ENCODE data around the gene MYO1C.
"Not testable (repeated sequence)": the region's sequence is repeated elsewhere in the genome, so short reads cannot be mapped to it uniquely, and the experiment has no call there.

Gene MYO1C

DNA sequence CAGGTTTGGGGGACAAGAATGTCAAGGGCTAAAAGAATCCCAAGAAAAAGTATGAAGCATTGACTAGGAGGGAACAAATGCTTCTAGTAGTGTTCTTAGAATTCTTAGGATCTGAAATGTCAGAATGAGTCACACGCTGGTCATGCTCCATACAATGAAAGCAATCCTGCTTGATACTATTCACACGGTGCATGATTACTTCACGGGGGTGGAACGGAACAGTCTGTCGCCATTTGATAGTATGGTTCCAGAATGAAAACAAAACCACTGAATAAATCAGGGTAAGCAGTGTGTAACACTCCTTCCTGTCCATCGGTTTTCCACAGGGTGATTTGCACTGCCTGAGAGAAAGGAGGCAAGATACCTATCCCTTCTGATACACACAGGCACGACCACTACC lies 69.6 kb downstream of the MYO1C start:
- DNase-seq (ENCODE audit: low read depth): peak; percentile 62

DNA sequence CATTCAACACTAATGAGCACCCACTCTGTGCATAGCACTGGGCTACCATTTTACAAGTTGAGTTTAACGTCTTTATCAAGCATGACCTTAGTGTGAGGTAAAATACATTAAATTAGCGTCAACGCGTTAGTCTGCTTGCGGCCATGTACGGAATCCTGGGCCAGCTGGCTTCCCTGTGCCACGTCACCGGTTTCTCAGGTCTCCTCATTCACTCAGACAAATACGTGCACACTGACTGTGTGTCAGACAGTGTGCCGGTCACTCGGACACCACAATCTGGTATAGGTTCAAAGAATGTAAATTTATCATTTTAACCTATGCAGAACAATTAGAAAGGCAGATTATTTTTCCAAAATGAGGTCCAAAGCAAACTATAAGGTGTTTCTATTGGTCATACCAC lies 71.0 kb downstream of the MYO1C start:
- no peak for DNase-seq (ENCODE audit: low read depth)

DNA sequence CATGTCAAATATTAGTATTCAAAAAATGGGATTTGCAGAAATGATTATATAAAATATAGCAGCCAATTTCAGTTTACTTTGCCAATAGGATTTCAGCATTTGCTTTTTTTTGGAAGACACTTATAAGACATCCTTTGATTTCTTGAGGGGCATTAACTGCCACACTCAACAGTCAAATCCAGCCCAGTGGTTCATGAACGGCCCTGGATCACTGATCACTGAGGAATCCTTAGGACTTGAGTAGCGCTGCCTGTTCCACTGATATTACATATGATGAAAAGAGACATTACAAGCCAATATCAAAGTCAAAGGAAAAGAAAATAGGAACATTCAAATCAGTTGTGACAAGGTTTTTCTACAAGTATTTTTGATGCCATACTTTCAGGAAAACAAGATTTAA lies 71.5 kb downstream of the MYO1C start:
- DNase-seq (ENCODE audit: low read depth): no peak

DNA sequence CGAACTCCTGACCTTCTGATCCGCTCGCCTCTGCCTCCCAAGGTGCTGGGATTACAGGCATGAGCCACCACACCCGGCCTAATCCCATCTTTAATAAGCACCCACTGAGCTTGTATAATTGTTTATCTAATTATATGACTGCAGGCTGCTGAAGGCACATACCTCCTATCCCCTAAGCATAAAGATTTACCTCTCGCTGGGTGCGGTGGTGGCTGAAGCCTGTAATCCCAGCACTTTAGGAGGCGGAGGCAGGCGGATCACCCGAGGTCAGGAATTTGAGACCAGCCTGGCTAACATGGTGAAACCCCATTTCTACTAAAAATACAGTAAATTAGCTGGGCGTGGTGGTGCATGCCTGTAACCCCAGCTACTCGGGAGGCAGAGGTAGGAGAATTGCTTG lies 72.3 kb downstream of the MYO1C start:
- no peak for DNase-seq (ENCODE audit: low read depth)

DNA sequence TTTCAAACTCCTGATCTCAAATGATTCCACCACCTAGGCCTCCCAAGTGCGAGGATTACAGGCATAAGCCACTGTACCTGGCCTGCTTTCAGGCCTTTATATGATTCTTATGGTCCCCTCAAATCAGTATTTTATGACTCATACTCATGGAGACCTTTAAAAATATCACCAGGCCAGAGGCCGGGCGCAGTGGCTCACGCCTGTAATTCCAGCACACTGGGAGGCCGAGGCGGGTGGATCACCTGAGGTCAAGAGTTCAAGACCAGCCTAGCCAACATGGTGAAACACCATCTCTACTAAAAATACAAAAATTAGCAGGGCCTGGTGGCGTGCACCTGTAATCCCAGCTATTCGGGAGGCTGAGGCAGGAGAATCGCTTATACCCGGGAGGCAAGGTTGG lies 74.0 kb downstream of the MYO1C start:
- not testable (repeated sequence) for DNase-seq (ENCODE audit: low read depth)

DNA sequence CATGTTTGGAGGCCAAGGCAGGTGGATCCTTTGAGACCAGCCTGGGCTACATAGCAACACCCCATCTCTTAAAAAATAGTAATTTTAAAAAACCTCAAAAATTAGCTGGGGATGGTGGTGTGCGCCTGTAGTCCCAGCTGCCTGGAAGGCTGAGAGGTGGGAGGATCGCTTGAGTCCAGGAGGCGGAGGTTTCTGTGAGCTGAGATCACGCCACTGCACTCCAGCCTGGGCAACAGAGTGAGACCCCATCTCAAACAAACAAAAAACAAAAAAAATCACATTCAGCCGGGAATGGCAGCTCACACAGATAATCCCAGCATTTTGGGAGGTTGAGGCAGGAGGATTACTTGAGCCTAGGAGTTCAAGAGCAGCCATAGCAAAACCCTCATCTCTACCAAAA lies 76.1 kb downstream of the MYO1C start:
- DNase-seq (ENCODE audit: low read depth): no peak

DNA sequence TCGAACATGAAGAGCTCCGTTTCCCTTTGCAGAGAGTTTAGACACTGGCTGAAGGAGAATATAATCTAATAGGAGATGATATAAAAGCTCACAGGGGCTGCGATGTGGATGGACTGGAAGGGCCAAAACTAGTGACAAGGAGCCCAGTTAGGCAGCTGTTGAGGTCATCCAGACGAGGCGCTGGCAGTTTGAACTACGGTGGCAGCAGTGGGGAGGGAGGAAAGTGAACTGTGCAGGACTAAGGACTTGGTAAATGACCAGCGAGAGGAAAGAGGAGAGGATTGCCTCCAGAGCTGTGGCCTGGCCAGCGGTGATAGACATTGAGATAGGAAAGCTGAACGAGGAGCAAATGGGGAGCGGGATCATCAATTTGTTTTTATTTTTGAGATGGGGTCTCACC lies 77.9 kb downstream of the MYO1C start:
- DNase-seq (ENCODE audit: low read depth): no peak

All from HS-27A (cell line).